ENCODE data around the gene SPTBN5.

Gene SPTBN5

GRCh38 chr15:41827880-41828806, 65.7 kb downstream of the SPTBN5 start, which contains the start of gene JMJD7:
Gene JMJD7 (plus strand): TSS chr15:41828092. CDS start chr15:41828125, 33 bp downstream.
- in situ Hi-C loops (cut with HindIII; ENCODE audit: low sequenced_read_pairs): no loop called here

GRCh38 chr15:41827290-41827879, 66.5 kb downstream of the SPTBN5 start:
- in situ Hi-C loops (cut with HindIII; ENCODE audit: low sequenced_read_pairs): no loop called here

- in situ Hi-C loops (cut with HindIII; ENCODE audit: low sequenced_read_pairs): no loop called here
These were observed 68.0 kb downstream of the SPTBN5 start for GRCh38 chr15:41825572-41826535.

- in situ Hi-C loops (cut with HindIII; ENCODE audit: low sequenced_read_pairs): no loop called here
These were observed 68.7 kb downstream of the SPTBN5 start for GRCh38 chr15:41825145-41825544.

GRCh38 chr15:41824062-41824745, 69.6 kb downstream of the SPTBN5 start:
- in situ Hi-C loops (cut with HindIII; ENCODE audit: low sequenced_read_pairs): no loop called here

GRCh38 chr15:41823502-41823901, 70.4 kb downstream of the SPTBN5 start:
- in situ Hi-C loops (cut with HindIII; ENCODE audit: low sequenced_read_pairs): no loop called here

GRCh38 chr15:41822957-41823356, 70.9 kb downstream of the SPTBN5 start:
- in situ Hi-C loops (cut with HindIII; ENCODE audit: low sequenced_read_pairs): no loop called here

GRCh38 chr15:41822471-41822870, 71.4 kb downstream of the SPTBN5 start:
- in situ Hi-C loops (cut with HindIII; ENCODE audit: low sequenced_read_pairs): no loop called here

GRCh38 chr15:41821831-41822230, 72.0 kb downstream of the SPTBN5 start:
- in situ Hi-C loops (cut with HindIII; ENCODE audit: low sequenced_read_pairs): no loop called here

- in situ Hi-C loops (cut with HindIII; ENCODE audit: low sequenced_read_pairs): no loop called here
These were observed 72.9 kb downstream of the SPTBN5 start for GRCh38 chr15:41820791-41821423.

GRCh38 chr15:41819455-41820050, 74.3 kb downstream of the SPTBN5 start:
- in situ Hi-C loops (cut with HindIII; ENCODE audit: low sequenced_read_pairs): no loop called here

- in situ Hi-C loops (cut with HindIII; ENCODE audit: low sequenced_read_pairs): no loop called here
These were observed 76.1 kb downstream of the SPTBN5 start for GRCh38 chr15:41817781-41818180.

GRCh38 chr15:41817327-41817726, 76.5 kb downstream of the SPTBN5 start:
- in situ Hi-C loops (cut with HindIII; ENCODE audit: low sequenced_read_pairs): no loop called here

GRCh38 chr15:41816788-41817187, 77.1 kb downstream of the SPTBN5 start:
- in situ Hi-C loops (cut with HindIII; ENCODE audit: low sequenced_read_pairs): no loop called here

GRCh38 chr15:41814534-41814933, 79.3 kb downstream of the SPTBN5 start:
- in situ Hi-C loops (cut with HindIII; ENCODE audit: low sequenced_read_pairs): no loop called here

- in situ Hi-C loops (cut with HindIII; ENCODE audit: low sequenced_read_pairs): no loop called here
These were observed 80.4 kb downstream of the SPTBN5 start for GRCh38 chr15:41813426-41813825.

- in situ Hi-C loops (cut with HindIII; ENCODE audit: low sequenced_read_pairs): no loop called here
These were observed 81.0 kb downstream of the SPTBN5 start for GRCh38 chr15:41812820-41813375.

- in situ Hi-C loops (cut with HindIII; ENCODE audit: low sequenced_read_pairs): no loop called here
These were observed 82.2 kb downstream of the SPTBN5 start for GRCh38 chr15:41811432-41812195.

Measured in DLD1 (cell line).